ENCODE results near the gene DLGAP1.

DNA sequence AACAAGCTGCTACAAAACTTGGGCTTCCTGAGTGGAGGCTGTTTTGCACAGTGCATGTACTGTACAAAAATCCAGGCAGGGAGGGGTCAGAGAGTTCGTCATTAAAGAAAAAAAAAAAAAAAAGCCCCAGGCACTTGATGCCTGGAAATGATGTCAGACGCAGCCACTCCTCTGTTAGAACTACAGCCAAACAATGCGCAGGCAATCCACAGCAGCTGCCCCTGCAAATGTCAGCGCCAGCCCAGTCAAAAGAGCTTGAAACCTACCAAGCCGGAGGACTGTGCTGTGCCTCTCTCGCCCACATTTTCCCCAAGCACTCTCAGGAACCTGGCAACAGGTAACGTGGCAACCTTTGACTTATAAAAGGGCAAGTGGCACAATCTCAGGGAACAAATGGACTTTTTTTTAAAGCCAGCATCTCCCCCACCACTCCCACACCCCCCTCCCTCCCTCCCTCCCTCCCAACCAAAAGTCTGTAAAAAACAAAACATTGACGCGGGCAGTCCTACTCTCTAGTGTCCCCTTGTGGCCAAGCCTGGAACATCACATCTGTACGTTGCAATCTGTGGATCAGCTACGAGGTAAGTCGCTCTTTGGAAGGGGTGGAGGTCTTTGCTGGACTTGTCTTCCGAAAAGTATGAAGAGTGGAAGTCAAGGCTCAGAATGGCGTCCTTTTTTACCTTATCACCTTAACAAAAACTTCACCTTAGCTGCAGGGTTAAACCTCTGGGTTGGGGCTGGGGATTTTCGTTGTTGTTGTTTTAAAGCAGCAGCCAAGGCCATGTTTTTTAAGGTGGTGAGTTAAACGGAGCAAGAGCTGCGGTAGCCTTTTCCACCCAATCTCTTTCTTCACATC is 861.0 kb downstream of the DLGAP1 start:
- TF ChIP-seq, protein P1, sequence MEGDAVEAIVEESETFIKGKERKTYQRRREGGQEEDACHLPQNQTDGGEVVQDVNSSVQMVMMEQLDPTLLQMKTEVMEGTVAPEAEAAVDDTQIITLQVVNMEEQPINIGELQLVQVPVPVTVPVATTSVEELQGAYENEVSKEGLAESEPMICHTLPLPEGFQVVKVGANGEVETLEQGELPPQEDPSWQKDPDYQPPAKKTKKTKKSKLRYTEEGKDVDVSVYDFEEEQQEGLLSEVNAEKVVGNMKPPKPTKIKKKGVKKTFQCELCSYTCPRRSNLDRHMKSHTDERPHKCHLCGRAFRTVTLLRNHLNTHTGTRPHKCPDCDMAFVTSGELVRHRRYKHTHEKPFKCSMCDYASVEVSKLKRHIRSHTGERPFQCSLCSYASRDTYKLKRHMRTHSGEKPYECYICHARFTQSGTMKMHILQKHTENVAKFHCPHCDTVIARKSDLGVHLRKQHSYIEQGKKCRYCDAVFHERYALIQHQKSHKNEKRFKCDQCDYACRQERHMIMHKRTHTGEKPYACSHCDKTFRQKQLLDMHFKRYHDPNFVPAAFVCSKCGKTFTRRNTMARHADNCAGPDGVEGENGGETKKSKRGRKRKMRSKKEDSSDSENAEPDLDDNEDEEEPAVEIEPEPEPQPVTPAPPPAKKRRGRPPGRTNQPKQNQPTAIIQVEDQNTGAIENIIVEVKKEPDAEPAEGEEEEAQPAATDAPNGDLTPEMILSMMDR (IDR thresholded peaks at IDR 0.05) = peak; percentile 74 to 88 (median 86)
- TF ChIP-seq POLR2A (IDR thresholded peaks at IDR 0.05) = peak; percentile 46
